ENCODE data around the gene RBM19. TPM values are rescaled to one million over a fixed set of nuclear protein-coding genes. Genes with fewer than 3 reads are reported as not detected.

Gene RBM19
- total RNA-seq, 2 donors from 2014 or later = 38.6 to 43.1 TPM

GRCh38 chr12:113946175-113946574 lies 19.9 kb downstream of the RBM19 start:
- H3K27me3 ChIP-seq (ENCODE audit: control insufficient read depth, insufficient read depth, low read length, poor library complexity, severe bottlenecking) = no peaks in the 10 kb centered on the region
- peaks cover 68% of the 10 kb centered on the region for H3K36me3 ChIP-seq (ENCODE audit: control insufficient read depth, insufficient read depth, low read length)
- DNase-seq = no peak
- Mint-ChIP-seq H3K4me1 (no peaks in the 10 kb centered on the region), H3K36me3 (ENCODE audit: low read depth) (peaks cover 71% of the 10 kb centered on the region), H3K27me3 (ENCODE audit: insufficient read depth) (no peaks in the 10 kb centered on the region), H3K4me3 (no peak overlapping the region), H3K9me3 (no peaks in the 10 kb centered on the region), H3K27ac (no peak overlapping the region)
- no peak for TF ChIP-seq CTCF (conservative IDR thresholded peaks at IDR 0.05)
- WGBS, 2 experiments (ENCODE audit: insufficient coverage in 1 of 2, insufficient read length in 1 of 2) = 87 to 95% methylated on average over 7 to 8 of the region's 8 CpGs
- H3K4me1 ChIP-seq (ENCODE audit: control insufficient read depth, insufficient read depth, low read length) = no peaks in the 10 kb centered on the region
- H3K4me3 ChIP-seq (ENCODE audit: low read length) = no peak overlapping the region
- no peak overlapping the region for H3K9ac ChIP-seq (ENCODE audit: extremely low read depth, low read length, poor library complexity, severe bottlenecking)
- H3K27ac ChIP-seq (ENCODE audit: low read depth, low read length) = no peak overlapping the region
- no peaks in the 10 kb centered on the region for H3K9me3 ChIP-seq (ENCODE audit: control insufficient read depth, low read length)

GRCh38 chr12:113945174-113946173 lies 20.7 kb downstream of the RBM19 start:
- TF ChIP-seq CTCF (conservative IDR thresholded peaks at IDR 0.05) = no peak
- Histone ChIP-seq H3K27me3 (ENCODE audit: control insufficient read depth, insufficient read depth, low read length, poor library complexity, severe bottlenecking) (no peaks in the 10 kb centered on the region), H3K4me1 (ENCODE audit: control insufficient read depth, insufficient read depth, low read length) (no peaks in the 10 kb centered on the region), H3K9ac (ENCODE audit: extremely low read depth, low read length, poor library complexity, severe bottlenecking) (no peak overlapping the region), H3K4me3 (ENCODE audit: low read length) (no peak overlapping the region), H3K27ac (ENCODE audit: low read depth, low read length) (no peak overlapping the region), H3K36me3 (ENCODE audit: control insufficient read depth, insufficient read depth, low read length) (peaks cover 75% of the 10 kb centered on the region), H3K9me3 (ENCODE audit: control insufficient read depth, low read length) (no peaks in the 10 kb centered on the region)
- no peak overlapping the region for H3K4me3 Mint-ChIP-seq
- no peaks in the 10 kb centered on the region for H3K4me1 Mint-ChIP-seq
- peaks cover 73% of the 10 kb centered on the region for H3K36me3 Mint-ChIP-seq (ENCODE audit: low read depth)
- no peaks in the 10 kb centered on the region for H3K27me3 Mint-ChIP-seq (ENCODE audit: insufficient read depth)
- DNase-seq = no peak
- 91 to 93% methylated on average over 14 to 20 of the region's 20 CpGs for WGBS, 2 experiments (ENCODE audit: insufficient coverage in 1 of 2, insufficient read length in 1 of 2)
- H3K9me3 Mint-ChIP-seq = no peaks in the 10 kb centered on the region
- no peak overlapping the region for H3K27ac Mint-ChIP-seq

GRCh38 chr12:113942209-113942608 lies 23.9 kb downstream of the RBM19 start:
- no peaks in the 10 kb centered on the region for H3K9me3 Mint-ChIP-seq

More at GRCh38 chr12:113942209-113942608, 23.9 kb downstream of the RBM19 start:
- no peak for DNase-seq
- peaks cover 66% of the 10 kb centered on the region for H3K36me3 ChIP-seq (ENCODE audit: control insufficient read depth, insufficient read depth, low read length)
- H3K4me3 ChIP-seq (ENCODE audit: low read length) = no peak overlapping the region
- H3K9me3 ChIP-seq (ENCODE audit: control insufficient read depth, low read length) = no peaks in the 10 kb centered on the region
- peaks cover 70% of the 10 kb centered on the region for H3K36me3 Mint-ChIP-seq (ENCODE audit: low read depth)
- no peaks in the 10 kb centered on the region for H3K4me1 Mint-ChIP-seq
- H3K4me1 ChIP-seq (ENCODE audit: control insufficient read depth, insufficient read depth, low read length) = peaks cover under 1% of the 10 kb centered on the region
- no peak overlapping the region for H3K4me3 Mint-ChIP-seq
- 89 to 100% methylated on average over 3 to 15 of the region's 15 CpGs for WGBS, 2 experiments (ENCODE audit: insufficient coverage in 1 of 2, insufficient read length in 1 of 2)
- H3K27me3 ChIP-seq (ENCODE audit: control insufficient read depth, insufficient read depth, low read length, poor library complexity, severe bottlenecking) = no peaks in the 10 kb centered on the region
- no peak for TF ChIP-seq CTCF (conservative IDR thresholded peaks at IDR 0.05)
- no peak overlapping the region for H3K9ac ChIP-seq (ENCODE audit: extremely low read depth, low read length, poor library complexity, severe bottlenecking)
- H3K27ac Mint-ChIP-seq = no peak overlapping the region
- H3K27me3 Mint-ChIP-seq (ENCODE audit: insufficient read depth) = no peaks in the 10 kb centered on the region
- no peak overlapping the region for H3K27ac ChIP-seq (ENCODE audit: low read depth, low read length)
